ENCODE results near the gene CDH13.

Gene CDH13

GRCh38 chr16:83817022-83817421, 1190.3 kb downstream of the CDH13 start:
- Histone ChIP-seq H3K27ac (ENCODE audit: low read depth, low read length) (no peak overlapping the region), H2AFZ (ENCODE audit: low read length, unreplicated experiment) (no peak overlapping the region), H3K27me3 (ENCODE audit: insufficient read depth, low read length) (peaks cover 35% of the 10 kb centered on the region), H3K79me2 (ENCODE audit: control insufficient read depth, insufficient read depth, low read length, unreplicated experiment) (peaks cover 3% of the 10 kb centered on the region), H3K4me1 (ENCODE audit: control insufficient read depth, insufficient read depth, low read length, unreplicated experiment) (peaks cover 12% of the 10 kb centered on the region), H3K36me3 (ENCODE audit: insufficient read depth, low read length) (peaks cover 9% of the 10 kb centered on the region), H3K4me3 (ENCODE audit: low read depth, low read length) (no peak overlapping the region)

GRCh38 chr16:83818276-83818675, 1191.5 kb downstream of the CDH13 start:
- peaks cover 35% of the 10 kb centered on the region for H3K27me3 ChIP-seq (ENCODE audit: insufficient read depth, low read length)
- H3K4me1 ChIP-seq (ENCODE audit: control insufficient read depth, insufficient read depth, low read length, unreplicated experiment), result peaks cover 12% of the 10 kb centered on the region
- H3K36me3 ChIP-seq (ENCODE audit: insufficient read depth, low read length), result no peaks in the 10 kb centered on the region
- no peak overlapping the region for H2AFZ ChIP-seq (ENCODE audit: low read length, unreplicated experiment)
- H3K4me3 ChIP-seq (ENCODE audit: low read depth, low read length), result no peak overlapping the region
- no peaks in the 10 kb centered on the region for H3K79me2 ChIP-seq (ENCODE audit: control insufficient read depth, insufficient read depth, low read length, unreplicated experiment)
- no peak overlapping the region for H3K27ac ChIP-seq (ENCODE audit: low read depth, low read length)

GRCh38 chr16:83819361-83819760, 1192.6 kb downstream of the CDH13 start:
- Histone ChIP-seq H2AFZ (ENCODE audit: low read length, unreplicated experiment) (no peak overlapping the region), H3K79me2 (ENCODE audit: control insufficient read depth, insufficient read depth, low read length, unreplicated experiment) (no peaks in the 10 kb centered on the region), H3K4me3 (ENCODE audit: low read depth, low read length) (no peak overlapping the region), H3K4me1 (ENCODE audit: control insufficient read depth, insufficient read depth, low read length, unreplicated experiment) (peaks cover 2% of the 10 kb centered on the region), H3K36me3 (ENCODE audit: insufficient read depth, low read length) (no peaks in the 10 kb centered on the region), H3K27me3 (ENCODE audit: insufficient read depth, low read length) (peaks cover 35% of the 10 kb centered on the region), H3K27ac (ENCODE audit: low read depth, low read length) (no peak overlapping the region)

GRCh38 chr16:83826146-83826913, 1199.6 kb downstream of the CDH13 start:
- Histone ChIP-seq H2AFZ (ENCODE audit: low read length, unreplicated experiment) (no peak overlapping the region), H3K27me3 (ENCODE audit: insufficient read depth, low read length) (no peaks in the 10 kb centered on the region), H3K27ac (ENCODE audit: low read depth, low read length) (no peak overlapping the region), H3K4me1 (ENCODE audit: control insufficient read depth, insufficient read depth, low read length, unreplicated experiment) (no peaks in the 10 kb centered on the region), H3K79me2 (ENCODE audit: control insufficient read depth, insufficient read depth, low read length, unreplicated experiment) (no peaks in the 10 kb centered on the region), H3K4me3 (ENCODE audit: low read depth, low read length) (no peak overlapping the region), H3K36me3 (ENCODE audit: insufficient read depth, low read length) (no peaks in the 10 kb centered on the region)

GRCh38 chr16:83830091-83830768, 1203.5 kb downstream of the CDH13 start:
- Histone ChIP-seq H3K79me2 (ENCODE audit: control insufficient read depth, insufficient read depth, low read length, unreplicated experiment) (no peaks in the 10 kb centered on the region), H2AFZ (ENCODE audit: low read length, unreplicated experiment) (no peak overlapping the region)

GRCh38 chr16:83830769-83831455, 1204.1 kb downstream of the CDH13 start:
- Histone ChIP-seq H3K79me2 (ENCODE audit: control insufficient read depth, insufficient read depth, low read length, unreplicated experiment) (no peaks in the 10 kb centered on the region), H3K36me3 (ENCODE audit: insufficient read depth, low read length) (no peaks in the 10 kb centered on the region), H2AFZ (ENCODE audit: low read length, unreplicated experiment) (no peak overlapping the region), H3K27me3 (ENCODE audit: insufficient read depth, low read length) (no peaks in the 10 kb centered on the region), H3K4me1 (ENCODE audit: control insufficient read depth, insufficient read depth, low read length, unreplicated experiment) (peaks cover 7% of the 10 kb centered on the region), H3K27ac (ENCODE audit: low read depth, low read length) (no peak overlapping the region), H3K4me3 (ENCODE audit: low read depth, low read length) (no peak overlapping the region)

More at GRCh38 chr16:83830091-83830768, 1203.5 kb downstream of the CDH13 start:
- no peaks in the 10 kb centered on the region for H3K36me3 ChIP-seq (ENCODE audit: insufficient read depth, low read length)
- peaks cover under 1% of the 10 kb centered on the region for H3K4me1 ChIP-seq (ENCODE audit: control insufficient read depth, insufficient read depth, low read length, unreplicated experiment)
- H3K27ac ChIP-seq (ENCODE audit: low read depth, low read length), result no peak overlapping the region
- no peaks in the 10 kb centered on the region for H3K27me3 ChIP-seq (ENCODE audit: insufficient read depth, low read length)
- no peak overlapping the region for H3K4me3 ChIP-seq (ENCODE audit: low read depth, low read length)

- H3K27me3 ChIP-seq (ENCODE audit: insufficient read depth, low read length), result no peaks in the 10 kb centered on the region
- H3K79me2 ChIP-seq (ENCODE audit: control insufficient read depth, insufficient read depth, low read length, unreplicated experiment), result no peaks in the 10 kb centered on the region
- no peak overlapping the region for H3K4me3 ChIP-seq (ENCODE audit: low read depth, low read length)
- H3K27ac ChIP-seq (ENCODE audit: low read depth, low read length), result no peak overlapping the region
- H2AFZ ChIP-seq (ENCODE audit: low read length, unreplicated experiment), result no peak overlapping the region
- no peaks in the 10 kb centered on the region for H3K36me3 ChIP-seq (ENCODE audit: insufficient read depth, low read length)
- peaks cover 13% of the 10 kb centered on the region for H3K4me1 ChIP-seq (ENCODE audit: control insufficient read depth, insufficient read depth, low read length, unreplicated experiment)
Measured at GRCh38 chr16:83831456-83831987, 1204.8 kb downstream of the CDH13 start.

- H3K27me3 ChIP-seq (ENCODE audit: insufficient read depth, low read length), result peaks cover 10% of the 10 kb centered on the region
- H3K79me2 ChIP-seq (ENCODE audit: control insufficient read depth, insufficient read depth, low read length, unreplicated experiment), result no peaks in the 10 kb centered on the region
- no peak overlapping the region for H3K4me3 ChIP-seq (ENCODE audit: low read depth, low read length)
- no peaks in the 10 kb centered on the region for H3K36me3 ChIP-seq (ENCODE audit: insufficient read depth, low read length)
- no peak overlapping the region for H2AFZ ChIP-seq (ENCODE audit: low read length, unreplicated experiment)
- H3K27ac ChIP-seq (ENCODE audit: low read depth, low read length), result no peak overlapping the region
- peaks cover 13% of the 10 kb centered on the region for H3K4me1 ChIP-seq (ENCODE audit: control insufficient read depth, insufficient read depth, low read length, unreplicated experiment)
Measured at GRCh38 chr16:83833921-83834320, 1207.2 kb downstream of the CDH13 start.

GRCh38 chr16:83835586-83836566, 1209.1 kb downstream of the CDH13 start:
- H2AFZ ChIP-seq (ENCODE audit: low read length, unreplicated experiment), result peak overlapping the region; percentile 16
- H3K27me3 ChIP-seq (ENCODE audit: insufficient read depth, low read length), result peaks cover 26% of the 10 kb centered on the region
- H3K4me1 ChIP-seq (ENCODE audit: control insufficient read depth, insufficient read depth, low read length, unreplicated experiment), result peaks cover 13% of the 10 kb centered on the region
- peak overlapping the region; percentile 55 for H3K27ac ChIP-seq (ENCODE audit: low read depth, low read length)
- no peaks in the 10 kb centered on the region for H3K79me2 ChIP-seq (ENCODE audit: control insufficient read depth, insufficient read depth, low read length, unreplicated experiment)
- no peaks in the 10 kb centered on the region for H3K36me3 ChIP-seq (ENCODE audit: insufficient read depth, low read length)
- no peak overlapping the region for H3K4me3 ChIP-seq (ENCODE audit: low read depth, low read length)

GRCh38 chr16:83837566-83837965, 1210.8 kb downstream of the CDH13 start:
- H3K4me1 ChIP-seq (ENCODE audit: control insufficient read depth, insufficient read depth, low read length, unreplicated experiment), result peaks cover 13% of the 10 kb centered on the region
- no peaks in the 10 kb centered on the region for H3K36me3 ChIP-seq (ENCODE audit: insufficient read depth, low read length)
- H2AFZ ChIP-seq (ENCODE audit: low read length, unreplicated experiment), result no peak overlapping the region
- no peak overlapping the region for H3K27ac ChIP-seq (ENCODE audit: low read depth, low read length)
- H3K79me2 ChIP-seq (ENCODE audit: control insufficient read depth, insufficient read depth, low read length, unreplicated experiment), result no peaks in the 10 kb centered on the region
- peaks cover 26% of the 10 kb centered on the region for H3K27me3 ChIP-seq (ENCODE audit: insufficient read depth, low read length)
- no peak overlapping the region for H3K4me3 ChIP-seq (ENCODE audit: low read depth, low read length)

Measured in ACC112 (cell line).